ENCODE data around the gene DAPK1.

DAPK1 gene

GRCh38 chr9:87694236-87694755, 196.6 kb downstream of the DAPK1 start:
- TF ChIP-seq CTCF (IDR thresholded peaks at IDR 0.05; ENCODE audit: control extremely low read depth, extremely low read depth, low read depth, missing control alignments): no peak
- CTCF ChIA-PET: interaction anchor here (2.5 kb wide), 1 partner anchor 10 kb away, joined by 10 read pairs; no protein-coding TSS in a partner anchor
- DNase-seq (ENCODE audit: extremely low spot score): no peak
- POLR2A ChIA-PET: no interaction called here

GRCh38 chr9:87695523-87695922, 197.9 kb downstream of the DAPK1 start:
- CTCF ChIA-PET: interaction anchor here (2.5 kb wide), 1 partner anchor 11 kb away, joined by 10 read pairs; no protein-coding TSS in a partner anchor
- POLR2A ChIA-PET: no interaction called here
- no peak for TF ChIP-seq CTCF (IDR thresholded peaks at IDR 0.05; ENCODE audit: control extremely low read depth, extremely low read depth, low read depth, missing control alignments)
- DNase-seq (ENCODE audit: extremely low spot score): no peak

GRCh38 chr9:87696641-87697040, 199.0 kb downstream of the DAPK1 start:
- ChIA-PET POLR2A (no interaction called here), CTCF (no interaction called here)
- TF ChIP-seq CTCF (IDR thresholded peaks at IDR 0.05; ENCODE audit: control extremely low read depth, extremely low read depth, low read depth, missing control alignments): no peak
- no peak for DNase-seq (ENCODE audit: extremely low spot score)

- POLR2A ChIA-PET: no interaction called here
Measured at GRCh38 chr9:87698069-87698809, 200.6 kb downstream of the DAPK1 start.

GRCh38 chr9:87699835-87700234, 202.2 kb downstream of the DAPK1 start:
- no peak for TF ChIP-seq CTCF (IDR thresholded peaks at IDR 0.05; ENCODE audit: control extremely low read depth, extremely low read depth, low read depth, missing control alignments)
- DNase-seq (ENCODE audit: extremely low spot score): no peak
- POLR2A ChIA-PET: no interaction called here
- CTCF ChIA-PET: no interaction called here

More at GRCh38 chr9:87698069-87698809, 200.6 kb downstream of the DAPK1 start:
- TF ChIP-seq CTCF (IDR thresholded peaks at IDR 0.05; ENCODE audit: control extremely low read depth, extremely low read depth, low read depth, missing control alignments): no peak
- DNase-seq (ENCODE audit: extremely low spot score): no peak
- CTCF ChIA-PET: interaction anchor here (1.1 kb wide), 1 partner anchor 9 kb away, joined by 3 read pairs; no protein-coding TSS in a partner anchor

GRCh38 chr9:87701491-87701890, 203.8 kb downstream of the DAPK1 start:
- POLR2A ChIA-PET: no interaction called here
- DNase-seq (ENCODE audit: extremely low spot score): no peak
- CTCF ChIA-PET: interaction anchor here (2.2 kb wide), 1 partner anchor 17 kb away, joined by 8 read pairs; no protein-coding TSS in a partner anchor
- TF ChIP-seq CTCF (IDR thresholded peaks at IDR 0.05; ENCODE audit: control extremely low read depth, extremely low read depth, low read depth, missing control alignments): no peak
